GM21360 (cell line): ENCODE results near the gene NFKBIL1.
A peak's percentile ranks its signal among the peaks of the same experiment; 100 is the strongest.
"Not testable (repeated sequence)": the region's sequence is repeated elsewhere in the genome, so short reads cannot be mapped to it uniquely, and the experiment has no call there.

Experiments used
- ATAC-seq: cut with Tn5 transposase; IDR thresholded peaks from one replicate; pipeline ENCODE4 v1.9.1; 2021; ENCODE audit warnings: mild to moderate bottlenecking, moderate library complexity; ENCODE audit not compliant: unreplicated experiment

Gene NFKBIL1

DNA sequence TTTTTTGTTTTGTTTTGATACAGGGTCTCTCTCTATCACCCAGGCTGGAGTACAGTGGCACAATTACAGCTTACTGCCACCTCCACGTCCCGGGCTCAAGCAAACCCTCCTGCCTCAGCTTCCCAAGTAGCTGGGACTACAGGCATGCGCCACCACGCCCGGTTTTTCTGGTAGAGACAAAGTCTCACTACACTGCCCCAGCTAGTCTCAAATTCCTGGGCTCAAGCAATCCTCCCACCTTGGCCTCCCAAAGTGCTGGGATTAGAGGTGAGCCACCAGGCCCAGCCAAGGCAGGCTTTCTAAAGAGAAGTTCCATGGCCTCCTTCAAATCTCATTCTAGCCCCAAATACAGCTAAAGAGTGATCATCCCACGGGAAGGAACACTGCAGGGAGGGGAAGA is 13.4 kb upstream of the NFKBIL1 start:
- no peak for ATAC-seq

GRCh38 chr6:31534521-31535040 is 12.8 kb upstream of the NFKBIL1 start:
- ATAC-seq = no peak

GRCh38 chr6:31535538-31536324 is 11.7 kb upstream of the NFKBIL1 start:
- no peak for ATAC-seq

DNA sequence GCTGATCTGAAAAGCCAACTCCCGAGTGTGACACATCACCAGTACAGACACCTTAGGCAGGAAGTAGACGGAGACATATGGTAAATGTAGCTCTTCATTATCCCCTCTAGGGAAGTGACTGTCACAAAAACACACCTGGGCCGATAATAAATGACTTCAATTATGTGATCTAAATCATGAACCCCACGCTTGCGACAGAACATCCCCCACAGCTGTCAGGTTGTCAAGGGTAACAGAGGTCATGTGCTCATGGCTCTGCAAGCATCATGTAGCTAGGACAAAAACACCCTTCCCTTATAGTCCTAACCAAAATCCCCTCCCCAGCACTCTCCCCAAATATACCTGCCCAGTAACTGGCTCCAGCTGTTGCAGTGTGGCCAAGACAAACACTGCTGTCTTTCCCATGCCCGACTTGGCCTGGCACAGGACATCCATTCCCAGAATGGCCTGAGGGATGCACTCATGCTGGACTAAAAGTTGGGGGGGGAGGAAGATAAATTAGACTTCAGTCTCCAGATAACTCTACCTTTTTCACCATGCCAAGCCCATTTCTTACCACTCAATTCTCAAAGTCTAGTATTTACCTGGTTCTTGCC is 8.5 kb upstream of the NFKBIL1 start:
- no peak for ATAC-seq

DNA sequence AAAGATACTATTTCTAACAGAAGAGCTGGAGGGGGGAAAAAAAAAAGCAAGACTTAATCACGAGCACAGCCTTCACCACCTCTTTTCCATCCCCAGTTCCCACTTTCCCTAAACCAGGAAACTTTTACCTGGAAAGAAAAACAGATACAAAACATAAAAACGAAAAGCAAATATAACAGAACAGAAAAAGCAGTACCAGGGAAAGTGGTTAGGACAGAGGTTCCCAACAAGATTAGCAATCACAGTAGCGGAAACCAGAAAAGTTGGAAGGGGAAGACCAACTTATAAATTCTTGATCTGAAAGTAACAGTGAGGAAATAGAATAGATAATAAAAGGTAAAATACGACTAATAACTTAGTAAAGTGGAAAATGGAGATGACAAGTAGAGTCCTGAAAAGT is 6.8 kb upstream of the NFKBIL1 start:
- ATAC-seq = no peak

GRCh38 chr6:31541059-31541657 is 6.2 kb upstream of the NFKBIL1 start:
- no peak for ATAC-seq

DNA sequence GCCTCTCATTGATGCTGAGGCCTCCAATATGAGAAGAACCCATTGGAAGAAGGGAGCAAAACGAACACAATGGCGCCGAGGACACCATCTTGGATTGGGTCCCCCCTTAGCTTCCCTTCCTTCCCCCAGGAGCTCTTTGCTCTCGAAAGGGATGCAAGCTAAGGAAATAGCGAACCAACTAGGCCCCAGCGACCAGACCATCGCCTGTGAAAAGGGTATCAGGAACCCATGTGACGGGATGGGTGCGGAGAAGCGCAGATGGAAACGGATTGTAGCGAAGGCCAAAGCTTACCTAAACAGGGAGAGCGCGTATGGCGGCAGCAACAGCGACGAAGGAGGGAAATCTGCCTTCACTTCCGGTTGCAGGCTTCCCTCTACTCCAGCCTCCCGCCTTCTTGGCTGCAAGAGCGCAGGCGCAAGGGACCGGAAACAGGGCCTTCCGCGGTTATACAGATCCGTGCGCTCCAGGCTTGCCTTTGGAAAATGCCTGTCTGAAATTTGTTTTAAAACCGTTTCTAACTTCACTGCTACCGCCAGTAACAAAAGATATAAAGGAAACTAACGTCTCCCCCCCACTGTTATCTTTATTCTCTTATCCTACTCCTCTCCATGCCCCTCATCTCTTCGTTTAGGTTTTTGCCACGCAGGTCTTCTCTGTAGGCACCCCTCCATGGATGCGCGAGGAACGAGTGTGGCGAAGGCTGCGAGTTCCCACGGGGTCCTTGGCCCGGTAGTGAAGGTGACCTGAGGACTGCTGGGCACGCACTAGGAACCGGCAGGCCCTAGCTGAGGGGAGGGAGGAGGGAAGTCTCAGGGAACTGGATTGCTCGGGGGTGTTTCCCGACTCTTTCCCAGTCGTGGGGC is 5.5 kb upstream of the NFKBIL1 start, which contains the start of gene DDX39B:
DDX39B (minus strand) TSS at position 346 of the 864 bp plus-strand sequence. CDS start 1,471 bp downstream, outside the sequence.
- peak; percentile 56 for ATAC-seq

- ATAC-seq = no peak
Measured at GRCh38 chr6:31543639-31544038, 3.8 kb upstream of the NFKBIL1 start.

GRCh38 chr6:31544676-31545075 is 2.7 kb upstream of the NFKBIL1 start:
- ATAC-seq = no peak

- no peak for ATAC-seq
Measured at GRCh38 chr6:31545291-31545690, 2.1 kb upstream of the NFKBIL1 start.

- peak; percentile 46 for ATAC-seq
Measured at GRCh38 chr6:31546339-31546957, 960 bp upstream of the NFKBIL1 start, which contains the start of gene ATP6V1G2. Gene ATP6V1G2 (minus strand): TSS chr6:31546608. CDS start chr6:31546559, 49 bp downstream.

DNA sequence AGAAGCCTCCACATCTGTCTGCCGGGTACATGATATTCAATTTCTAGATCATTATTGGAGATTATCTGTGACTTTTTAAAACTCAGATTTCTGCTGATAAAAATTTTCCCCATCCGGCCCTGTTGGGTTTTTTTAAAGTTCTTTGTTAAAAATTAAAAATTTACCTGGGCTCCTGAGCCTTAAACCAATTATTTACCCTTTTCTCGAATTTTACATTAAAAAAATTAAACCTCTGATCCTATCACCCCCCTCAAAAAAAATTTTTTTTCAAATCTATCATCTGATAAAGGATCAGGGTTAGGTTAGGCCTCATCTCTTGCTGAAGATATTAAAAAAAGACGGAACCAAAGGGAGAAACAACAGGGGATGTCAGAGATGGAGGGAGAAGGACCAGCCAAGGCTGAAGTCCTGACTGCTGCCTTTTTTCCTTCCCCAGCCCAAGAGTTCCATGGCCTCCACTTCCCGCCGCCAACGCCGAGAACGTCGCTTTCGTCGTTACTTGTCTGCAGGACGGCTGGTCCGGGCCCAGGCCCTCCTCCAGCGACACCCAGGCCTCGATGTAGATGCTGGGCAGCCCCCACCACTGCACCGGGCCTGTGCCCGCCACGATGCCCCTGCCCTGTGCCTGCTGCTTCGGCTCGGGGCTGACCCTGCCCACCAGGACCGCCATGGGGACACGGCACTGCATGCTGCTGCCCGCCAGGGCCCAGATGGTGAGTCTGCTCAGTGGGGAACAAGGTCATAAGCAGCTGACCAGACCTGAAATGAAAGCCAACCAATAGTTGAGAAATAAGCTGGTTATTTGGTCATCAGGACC is 527 bp downstream of the NFKBIL1 start:
- ATAC-seq = no peak

- ATAC-seq = no peak
Measured at GRCh38 chr6:31548544-31548873, 1.1 kb downstream of the NFKBIL1 start.

DNA sequence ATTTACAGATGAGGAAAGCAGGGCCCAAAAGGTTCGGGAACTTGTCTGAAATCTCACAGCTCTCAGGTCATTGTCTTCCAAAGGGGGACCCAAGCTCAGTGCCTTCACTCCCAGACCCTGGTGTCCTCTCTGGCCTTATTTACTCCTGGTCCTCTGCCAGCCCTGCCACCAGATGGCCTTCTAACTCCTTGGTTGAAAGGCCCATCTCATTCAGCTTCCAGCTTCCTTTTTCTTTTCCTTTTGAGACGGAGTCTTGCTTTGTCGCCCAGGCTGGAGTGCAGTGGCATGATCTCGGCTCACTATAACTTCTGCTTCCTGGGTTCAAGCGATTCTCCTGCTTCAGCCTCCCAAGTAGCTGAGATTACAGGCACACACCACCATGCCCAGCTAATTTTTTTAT is 4.0 kb downstream of the NFKBIL1 start:
- not testable (repeated sequence) for ATAC-seq

- no peak for ATAC-seq
Measured at GRCh38 chr6:31556307-31556706, 8.9 kb downstream of the NFKBIL1 start.

- no peak for ATAC-seq
Measured at GRCh38 chr6:31557443-31558317, 10.3 kb downstream of the NFKBIL1 start.

DNA sequence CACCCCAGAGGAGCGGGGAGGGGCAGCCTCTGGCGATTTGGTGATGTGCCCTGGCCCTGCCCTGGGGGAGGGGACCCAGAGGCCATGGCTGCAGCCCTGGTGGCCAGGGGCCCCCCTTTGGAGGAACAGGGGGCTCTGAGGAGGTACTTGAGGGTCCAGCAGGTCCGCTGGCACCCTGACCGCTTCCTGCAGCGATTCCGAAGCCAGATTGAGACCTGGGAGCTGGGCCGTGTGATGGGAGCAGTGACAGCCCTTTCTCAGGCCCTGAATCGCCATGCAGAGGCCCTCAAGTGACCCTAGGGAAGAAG is 10.9 kb downstream of the NFKBIL1 start:
- ATAC-seq = no peak

DNA sequence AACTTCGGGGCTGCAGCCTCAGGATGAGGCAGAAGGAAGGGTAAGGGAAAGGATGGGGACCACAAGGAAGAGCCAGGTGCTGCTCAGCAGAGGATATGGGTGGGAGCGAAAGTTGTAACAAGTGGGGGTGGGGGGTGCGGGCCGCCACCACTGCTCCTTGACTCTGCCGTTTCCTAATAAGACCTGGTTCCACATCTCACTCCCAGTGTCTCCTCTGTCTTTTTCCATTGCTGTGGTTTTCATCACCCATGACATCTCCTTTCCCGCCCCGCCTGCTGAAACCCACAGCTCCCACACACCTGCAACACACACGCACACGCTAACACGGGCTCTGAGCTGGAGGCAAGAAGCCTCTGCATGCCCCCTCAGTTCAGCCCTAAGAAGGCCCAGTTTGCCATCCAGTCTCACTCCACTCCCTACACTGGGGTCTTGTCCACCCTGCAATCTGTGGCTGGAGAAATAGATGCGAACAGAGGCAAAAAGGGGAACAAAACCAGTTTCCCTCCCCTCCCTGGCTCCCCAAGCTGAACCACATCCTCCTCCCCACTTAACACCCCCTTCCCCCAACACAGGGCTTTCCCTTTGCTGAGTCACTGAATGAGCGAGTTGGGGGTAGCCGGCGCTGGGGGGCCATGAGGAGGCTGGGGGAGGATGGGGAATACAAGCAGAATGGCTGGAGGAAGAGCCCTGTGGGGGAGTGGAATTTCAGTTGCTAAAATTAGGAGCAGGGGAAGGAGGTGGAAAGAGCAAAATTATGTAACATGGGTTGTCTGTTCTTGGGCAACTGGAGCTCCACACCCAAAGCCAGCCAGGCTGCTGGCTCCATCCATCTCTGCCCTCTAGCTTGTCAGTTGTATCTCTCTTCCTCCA is 11.5 kb downstream of the NFKBIL1 start:
- ATAC-seq = no peak
